Endothelial cell (in vitro differentiated cells): ENCODE data around the gene NCR2. TPM values are rescaled to one million over a fixed set of nuclear protein-coding genes. Genes with fewer than 3 reads are reported as not detected.

ENCODE experiments used
- DNase-seq: peaks from one replicate; pipeline ENCODE4 v3.0.0; 2021; ENCODE audit warnings: low spot score
- H3K27ac Mint-ChIP-seq: one replicate; pipeline ENCODE4 v1.8.0; 2021; ENCODE audit warnings: mixed read lengths, inconsistent platforms; ENCODE audit not compliant: unreplicated experiment
- H3K27me3 Mint-ChIP-seq: one replicate; pipeline ENCODE4 v1.8.0; 2021; ENCODE audit warnings: mild to moderate bottlenecking, moderate library complexity, mixed read lengths, inconsistent platforms; ENCODE audit not compliant: unreplicated experiment
- H3K36me3 Mint-ChIP-seq: one replicate; pipeline ENCODE4 v1.8.0; 2021; ENCODE audit warnings: mild to moderate bottlenecking, low read depth, mixed read lengths, inconsistent platforms; ENCODE audit not compliant: unreplicated experiment
- H3K4me1 Mint-ChIP-seq: one replicate; pipeline ENCODE4 v1.8.0; 2021; ENCODE audit warnings: mild to moderate bottlenecking, mixed read lengths, inconsistent platforms; ENCODE audit not compliant: unreplicated experiment
- H3K4me3 Mint-ChIP-seq: one replicate; pipeline ENCODE4 v1.8.0; 2021; ENCODE audit warnings: mild to moderate bottlenecking, mixed read lengths, inconsistent platforms; ENCODE audit not compliant: unreplicated experiment
- H3K9me3 Mint-ChIP-seq: one replicate; pipeline ENCODE4 v1.8.0; 2021; ENCODE audit warnings: mixed read lengths, inconsistent platforms; ENCODE audit not compliant: unreplicated experiment
- CTCF ChIP-seq: fragments of 200-600 bp; sonication (generic); IDR thresholded peaks from one replicate; pipeline ENCODE4 v1.5.0; 2021; ENCODE audit warnings: antibody characterized with exemption; ENCODE audit not compliant: unreplicated experiment
- total RNA-seq: library from RNA; stranded (reverse); fragmentation: NEBNext Ultra II Directional; extraction: Animal tissue kit (Norgen Biotek cat#: 25700); gene quantifications from one replicate; pipeline ENCODE4 v1.2.1, GENCODE V29; 2021; ENCODE audit not compliant: unreplicated experiment

NCR2 gene
- total RNA-seq, 1 donor from 2014 or later: not detected

DNA sequence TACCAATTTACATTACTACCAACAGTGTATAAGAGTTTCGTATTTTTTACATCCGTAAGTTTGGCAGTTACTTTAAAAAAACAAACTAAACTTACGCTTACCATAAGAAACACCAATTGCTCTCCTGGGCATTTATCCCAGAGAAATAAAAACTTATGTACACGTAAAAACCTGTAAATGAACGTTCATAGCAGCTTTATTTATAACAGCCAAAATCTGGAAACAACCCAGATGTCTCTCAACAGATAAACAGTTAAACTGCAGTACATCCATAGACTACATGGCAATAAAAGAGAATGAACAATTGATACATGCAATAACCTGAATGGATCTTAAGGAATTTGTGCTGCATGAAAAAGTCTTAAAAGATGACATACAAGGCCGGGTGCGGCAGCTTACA lies 30.7 kb downstream of the NCR2 start:
- Mint-ChIP-seq H3K27me3 (peaks cover 4% of the 10 kb centered on the region), H3K36me3 (no peaks in the 10 kb centered on the region), H3K27ac (no peak overlapping the region), H3K4me1 (peaks cover 8% of the 10 kb centered on the region), H3K9me3 (no peaks in the 10 kb centered on the region), H3K4me3 (no peak overlapping the region)
- no peak for DNase-seq
- TF ChIP-seq CTCF: no peak

GRCh38 chr6:41367061-41367460 lies 31.7 kb downstream of the NCR2 start:
- peaks cover 16% of the 10 kb centered on the region for H3K4me1 Mint-ChIP-seq
- H3K27me3 Mint-ChIP-seq: peaks cover 9% of the 10 kb centered on the region
- TF ChIP-seq CTCF: no peak
- H3K27ac Mint-ChIP-seq: no peak overlapping the region
- no peak for DNase-seq
- no peaks in the 10 kb centered on the region for H3K9me3 Mint-ChIP-seq
- no peak overlapping the region for H3K4me3 Mint-ChIP-seq
- H3K36me3 Mint-ChIP-seq: no peaks in the 10 kb centered on the region

GRCh38 chr6:41367700-41368099 lies 32.3 kb downstream of the NCR2 start:
- no peak overlapping the region for H3K27ac Mint-ChIP-seq
- peaks cover 23% of the 10 kb centered on the region for H3K4me1 Mint-ChIP-seq
- TF ChIP-seq CTCF: peak; percentile 49
- H3K36me3 Mint-ChIP-seq: no peaks in the 10 kb centered on the region
- DNase-seq: peak; percentile 77
- no peak overlapping the region for H3K4me3 Mint-ChIP-seq
- H3K9me3 Mint-ChIP-seq: no peaks in the 10 kb centered on the region
- H3K27me3 Mint-ChIP-seq: peaks cover 15% of the 10 kb centered on the region

GRCh38 chr6:41370488-41371111 lies 35.2 kb downstream of the NCR2 start:
- no peak for DNase-seq
- Mint-ChIP-seq H3K27ac (no peak overlapping the region), H3K27me3 (peaks cover 32% of the 10 kb centered on the region), H3K4me1 (peaks cover 44% of the 10 kb centered on the region), H3K4me3 (no peak overlapping the region), H3K9me3 (no peaks in the 10 kb centered on the region), H3K36me3 (no peaks in the 10 kb centered on the region)
- TF ChIP-seq CTCF: no peak

GRCh38 chr6:41371461-41371991 lies 36.1 kb downstream of the NCR2 start:
- H3K27me3 Mint-ChIP-seq: peaks cover 38% of the 10 kb centered on the region
- no peak overlapping the region for H3K27ac Mint-ChIP-seq
- no peaks in the 10 kb centered on the region for H3K9me3 Mint-ChIP-seq
- peaks cover 48% of the 10 kb centered on the region for H3K4me1 Mint-ChIP-seq
- peak; percentile 68 for DNase-seq
- peak overlapping the region; percentile 17 for H3K4me3 Mint-ChIP-seq
- TF ChIP-seq CTCF: no peak
- no peaks in the 10 kb centered on the region for H3K36me3 Mint-ChIP-seq
